Sciatic nerve (tissue), 2 donors: Measurements from ENCODE around the gene OR2M5. TPM values are rescaled to one million over a fixed set of nuclear protein-coding genes. Genes with fewer than 3 reads are reported as not detected.

Experiments used
- ATAC-seq: fragments of 200-7000 bp; cut with Tn5 transposase; one replicate; pipeline ENCODE4 v1.9.1; 2020; ENCODE audit warnings: mild to moderate bottlenecking, moderate library complexity
- DNase-seq: peaks from one replicate; pipeline ENCODE4 v3.0.0-alpha.2; 2020; ENCODE audit warnings: low spot score
- intact Hi-C: fragments of 100-400 bp; cut with DNase I; formaldehyde crosslinking; loops from one replicate; pipeline ENCODE4 v1.14.2; 2022
- total RNA-seq: library from RNA; stranded (reverse); fragmentation: NEBNext Ultra II Directional; extraction: Animal tissue kit (Norgen Biotek cat#: 25700); gene quantifications from one replicate; pipeline ENCODE4 v1.2.1, GENCODE V29; 2021
- donor health status: DM: no; HTN: no; CAD: no.
- donor health status: DM: no; HTN: no; CAD: no.

Gene OR2M5, protein sequence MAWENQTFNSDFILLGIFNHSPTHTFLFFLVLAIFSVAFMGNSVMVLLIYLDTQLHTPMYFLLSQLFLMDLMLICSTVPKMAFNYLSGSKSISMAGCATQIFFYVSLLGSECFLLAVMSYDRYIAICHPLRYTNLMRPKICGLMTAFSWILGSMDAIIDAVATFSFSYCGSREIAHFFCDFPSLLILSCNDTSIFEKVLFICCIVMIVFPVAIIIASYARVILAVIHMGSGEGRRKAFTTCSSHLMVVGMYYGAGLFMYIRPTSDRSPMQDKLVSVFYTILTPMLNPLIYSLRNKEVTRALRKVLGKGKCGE
- not detected for total RNA-seq

GRCh38 chr1:248144513-248145198, at the start of gene OR2M5:
OR2M5 (plus strand) TSS chr1:248145148; CDS start chr1:248145148, 0 bp downstream.
- no peak for ATAC-seq
- intact Hi-C loops = no loop called here

DNA sequence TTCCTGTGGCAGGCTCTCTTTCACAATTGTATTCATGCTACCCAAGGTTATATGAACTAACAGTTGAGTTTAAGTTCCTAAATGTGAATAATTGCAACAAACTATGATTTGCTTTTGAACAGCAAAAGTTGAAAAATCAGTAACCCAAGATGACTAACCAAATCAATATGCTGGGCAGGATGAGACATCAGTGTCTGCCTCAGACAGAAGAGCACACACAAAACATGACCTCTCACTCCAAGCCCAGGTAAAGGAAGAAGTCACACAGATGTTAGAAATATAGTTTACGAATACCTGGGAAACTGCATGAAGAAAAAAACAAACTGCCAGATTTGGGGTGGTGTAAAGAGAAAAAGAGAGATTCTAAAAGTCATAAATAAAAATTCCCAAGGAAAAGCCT, 46.4 kb upstream of the OR2M5 start:
- ATAC-seq = no peak
- intact Hi-C loops = no loop called here
- no peak for DNase-seq

More at GRCh38 chr1:248144513-248145198, at the start of gene OR2M5:
- no peak for DNase-seq

GRCh38 chr1:248102847-248103246, 42.1 kb upstream of the OR2M5 start:
- intact Hi-C loops = no loop called here

DNA sequence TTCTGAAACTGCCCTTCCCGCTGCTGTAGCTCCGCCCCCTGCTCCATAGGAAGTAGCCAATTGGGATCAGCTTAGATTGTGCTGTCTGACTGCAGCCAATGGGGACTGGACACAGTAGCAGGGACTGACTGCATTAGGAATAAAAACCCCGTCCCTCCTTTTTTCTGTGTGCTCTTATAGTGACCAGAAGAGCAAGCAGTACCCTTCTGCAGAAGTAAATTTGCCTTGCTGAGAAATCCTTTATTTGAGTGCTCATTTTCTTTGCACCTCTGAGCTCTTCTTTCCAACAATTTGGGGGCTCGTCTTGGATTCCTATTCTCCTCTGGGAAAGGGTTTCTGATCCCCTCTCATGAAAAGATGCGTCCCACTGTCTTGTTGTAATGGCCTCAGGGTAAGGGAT, 33.8 kb upstream of the OR2M5 start:
- intact Hi-C loops = no loop called here
- no peak for ATAC-seq

More at GRCh38 chr1:248102847-248103246, 42.1 kb upstream of the OR2M5 start:
- DNase-seq (no peak), ATAC-seq (no peak)

GRCh38 chr1:248114890-248115289, 30.1 kb upstream of the OR2M5 start:
- no peak for DNase-seq
- ATAC-seq = no peak
- intact Hi-C loops = no loop called here

More for the DNA sequence above, 33.8 kb upstream of the OR2M5 start:
- DNase-seq = no peak

- intact Hi-C loops = no loop called here
- no peak for DNase-seq
- ATAC-seq = no peak
These were observed 17.3 kb upstream of the OR2M5 start for GRCh38 chr1:248127653-248128052.

DNA sequence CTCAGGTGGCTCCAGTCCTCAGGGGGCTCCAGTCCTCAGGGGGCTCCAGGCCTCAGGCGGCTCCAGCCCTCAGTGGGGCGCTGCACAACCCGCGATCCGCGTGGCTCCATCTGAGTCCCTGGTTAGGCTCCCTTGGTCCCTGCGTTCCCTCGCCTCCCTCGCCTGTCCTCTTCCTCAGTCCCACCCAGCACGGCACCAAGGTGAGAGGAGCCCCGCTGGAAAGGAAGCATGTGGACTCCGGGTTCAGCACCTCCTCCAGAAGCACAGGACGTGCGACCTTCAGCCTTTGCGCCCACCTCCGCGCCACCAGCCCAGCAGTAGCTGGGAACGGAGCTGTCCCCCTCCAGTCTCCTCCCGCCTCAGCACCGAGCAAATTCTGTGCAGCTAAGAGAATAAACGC, 8.1 kb upstream of the OR2M5 start:
- intact Hi-C loops = no loop called here

DNA sequence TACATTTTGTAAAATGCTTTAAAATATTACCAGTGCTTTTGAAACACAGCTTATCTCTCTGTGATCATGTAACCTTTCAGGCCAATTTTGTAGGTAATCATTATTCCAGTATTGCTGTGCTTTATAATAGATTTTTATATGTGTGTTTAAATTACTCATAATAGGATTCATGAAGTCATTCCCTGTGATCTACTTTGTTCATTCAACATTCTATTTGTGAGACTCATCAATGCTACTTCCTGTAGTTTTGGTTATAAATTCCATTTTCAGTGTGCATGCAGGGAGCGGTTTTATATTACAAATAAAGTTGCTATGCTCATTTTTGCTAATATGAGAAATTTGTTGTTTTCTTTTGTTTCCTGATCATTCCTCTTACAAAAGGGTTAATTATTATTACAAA, 4.1 kb upstream of the OR2M5 start:
- intact Hi-C loops = no loop called here
- DNase-seq (no peak), ATAC-seq (no peak)

More for the DNA sequence above, 8.1 kb upstream of the OR2M5 start:
- no peak for ATAC-seq
- DNase-seq = no peak

DNA sequence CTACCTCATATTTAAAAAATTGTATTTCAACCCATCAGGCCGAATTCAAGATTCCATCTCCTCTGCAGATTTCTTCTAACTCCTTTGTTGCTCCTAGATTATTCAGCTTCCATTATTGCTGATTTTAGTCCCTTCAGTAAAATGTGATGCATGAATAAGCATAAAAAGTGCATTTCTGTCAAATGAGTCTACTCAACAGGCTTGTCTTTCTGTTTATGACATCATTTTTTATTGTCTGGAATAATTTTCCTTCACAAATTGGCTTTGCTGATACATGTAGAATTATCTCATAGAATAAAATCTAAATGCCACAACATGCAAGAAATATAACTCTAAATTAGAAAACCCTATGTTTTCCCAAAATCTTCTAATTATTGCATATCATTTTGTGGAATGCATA, 1.6 kb upstream of the OR2M5 start:
- DNase-seq (no peak), ATAC-seq (no peak)
- intact Hi-C loops = no loop called here

DNA sequence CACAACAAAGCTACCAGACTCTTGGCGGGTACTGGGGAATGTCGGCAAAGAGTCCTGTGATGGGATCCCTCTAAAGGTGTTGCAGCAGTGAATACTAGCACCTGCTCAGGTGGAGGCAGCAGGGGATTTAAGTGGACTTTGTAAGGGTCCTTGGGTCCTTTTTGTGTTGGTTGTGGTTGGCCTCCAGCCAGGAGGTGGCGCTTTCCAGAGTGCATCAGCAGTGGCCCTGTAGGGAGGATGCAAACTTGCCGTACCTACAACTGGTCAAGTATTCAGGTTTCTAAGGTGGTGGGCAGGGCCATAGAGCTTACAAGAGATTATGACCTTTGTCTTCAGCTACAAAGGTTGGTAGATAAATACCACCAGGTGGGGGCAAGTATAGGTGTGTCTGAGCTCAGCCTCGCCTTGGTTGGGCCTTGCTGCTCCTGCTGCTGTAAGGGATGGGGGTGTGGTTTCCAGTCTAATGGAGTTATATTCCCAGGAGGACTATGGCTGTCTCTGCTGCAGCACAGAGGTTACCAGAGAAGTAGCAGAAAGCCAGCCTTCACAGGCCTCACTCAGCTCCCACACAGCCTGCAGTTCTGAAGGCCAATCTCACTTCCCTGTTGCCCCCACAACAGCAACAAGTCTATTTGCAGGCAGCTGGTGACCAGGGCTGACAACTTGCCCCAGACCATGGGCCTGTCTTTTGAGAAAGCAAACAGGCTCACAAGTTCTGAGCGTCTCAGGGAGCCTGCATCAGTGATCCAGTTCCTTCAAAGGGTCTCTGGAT, 7.3 kb downstream of the OR2M5 start:
- intact Hi-C loops = no loop called here
- ATAC-seq = no peak
- DNase-seq = no peak

GRCh38 chr1:248155927-248156326, 11.0 kb downstream of the OR2M5 start:
- DNase-seq (no peak), ATAC-seq (no peak)
- intact Hi-C loops = no loop called here

DNA sequence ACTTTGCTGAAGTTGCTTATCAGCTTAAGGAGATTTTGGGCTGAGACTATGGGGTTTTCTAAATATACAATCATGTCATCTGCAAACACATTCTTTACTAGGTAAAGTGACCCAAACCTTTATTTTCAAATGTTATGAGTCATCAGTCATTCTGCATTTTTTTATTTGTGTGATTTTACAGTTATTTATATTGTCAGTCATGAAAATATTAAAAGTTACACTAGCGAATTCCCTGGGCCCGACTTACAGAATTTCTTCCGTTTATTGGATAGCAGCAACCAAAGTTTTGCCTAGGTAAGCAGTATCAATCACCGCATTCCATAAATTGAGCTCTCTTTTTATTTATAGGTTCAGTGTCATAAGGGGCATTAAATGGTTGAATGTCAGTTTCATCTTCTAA, 13.8 kb downstream of the OR2M5 start:
- no peak for DNase-seq
- intact Hi-C loops = no loop called here
- no peak for ATAC-seq

GRCh38 chr1:248164031-248164430, 19.1 kb downstream of the OR2M5 start:
- ATAC-seq (no peak), DNase-seq (no peak)
- intact Hi-C loops = no loop called here

DNA sequence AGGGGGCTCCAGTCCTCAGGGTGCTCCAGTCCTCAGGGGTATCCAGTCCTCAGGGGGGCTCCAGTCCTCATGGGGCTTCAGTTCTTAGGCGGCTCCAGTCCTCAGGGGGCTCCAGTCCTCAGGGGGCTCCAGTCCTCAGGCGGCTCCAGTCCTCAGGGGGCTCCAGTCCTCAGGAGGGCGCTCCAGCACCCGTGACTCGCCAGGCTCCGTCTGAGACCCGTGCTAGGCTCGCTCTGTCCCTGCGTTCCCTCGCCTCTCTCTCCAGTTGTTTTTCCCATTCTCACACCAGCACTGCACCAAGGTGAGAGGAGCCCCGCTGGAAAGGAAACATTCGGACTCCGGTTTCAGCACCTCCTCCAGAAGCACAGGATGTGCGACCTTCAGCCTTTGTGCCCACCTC, 20.2 kb downstream of the OR2M5 start:
- intact Hi-C loops = no loop called here
- ATAC-seq (no peak), DNase-seq (no peak)

DNA sequence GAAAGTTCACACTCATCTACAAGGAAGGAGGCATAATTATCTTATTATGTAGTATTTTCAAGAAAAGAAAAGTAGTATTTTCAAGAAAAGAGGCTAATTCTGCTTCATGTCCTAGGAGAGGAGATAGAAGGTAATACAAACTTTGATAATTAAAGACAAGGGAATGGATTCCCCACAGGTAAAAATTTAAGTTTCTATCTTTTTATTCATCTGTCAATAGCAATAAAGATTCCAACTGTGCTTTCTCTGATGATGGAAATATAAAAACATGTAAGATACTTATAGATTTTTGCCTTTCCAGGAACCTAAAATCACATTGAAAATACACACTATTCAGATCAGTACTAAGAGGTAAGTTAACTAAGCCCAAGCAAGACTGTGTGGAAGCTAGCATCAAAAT, 29.6 kb downstream of the OR2M5 start, which contains the start of gene OR2M2:
Gene OR2M2, plus strand, starts transcription at position 301 of the 400 bp plus-strand sequence. CDS start 5,165 bp downstream, outside the sequence.
- ATAC-seq (no peak), DNase-seq (no peak)
- intact Hi-C loops = no loop called here

- no peak for DNase-seq
- intact Hi-C loops = no loop called here
- ATAC-seq = no peak
These were observed 39.0 kb downstream of the OR2M5 start for GRCh38 chr1:248183996-248184395.

DNA sequence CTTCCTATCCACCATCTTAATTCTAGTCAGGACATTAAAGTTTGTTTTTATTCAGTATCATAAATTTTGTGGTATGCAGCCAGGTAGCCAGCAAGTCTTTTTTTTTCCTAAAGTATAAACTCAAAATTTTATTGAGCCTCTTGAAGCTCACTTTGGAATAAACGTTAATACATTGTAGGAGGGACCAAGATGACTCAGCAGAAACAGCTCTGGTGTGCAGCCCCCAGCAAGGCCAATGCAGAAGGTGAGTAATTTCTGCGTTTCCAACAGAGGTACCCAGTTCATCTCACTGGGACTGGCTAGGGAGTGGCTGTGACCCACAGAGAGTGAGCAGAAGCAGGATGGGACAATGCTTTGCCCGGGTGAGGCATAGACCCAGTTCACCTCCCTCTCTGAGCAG, 42.4 kb downstream of the OR2M5 start:
- DNase-seq = no peak
- intact Hi-C loops = loop anchor here (2.0 kb wide), 1 partner anchor 53 kb away; no protein-coding TSS in a partner anchor
- ATAC-seq = no peak

- DNase-seq (no peak), ATAC-seq (peak; percentile 34)
- intact Hi-C loops = no loop called here
These were observed 44.1 kb downstream of the OR2M5 start for GRCh38 chr1:248189026-248189425.

DNA sequence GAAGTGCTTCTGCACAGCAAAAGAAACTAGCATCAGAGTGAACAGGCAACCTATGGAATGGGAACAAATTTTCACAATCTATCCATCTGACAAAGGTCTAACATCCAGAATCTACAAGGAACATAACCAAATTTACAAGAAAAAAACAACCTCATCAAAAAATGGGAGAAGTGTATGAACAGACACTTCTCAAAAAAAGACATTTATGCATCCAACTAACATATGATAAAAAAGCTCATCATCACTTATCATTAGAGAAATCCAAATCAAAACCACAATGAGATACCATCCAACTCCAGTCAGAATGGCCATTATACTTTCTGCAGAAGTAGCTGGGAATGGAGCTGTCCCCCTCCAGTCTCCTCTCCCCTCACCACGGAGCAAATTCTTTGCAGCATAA, 49.2 kb downstream of the OR2M5 start:
- ATAC-seq (no peak), DNase-seq (no peak)
- intact Hi-C loops = no loop called here
